ENCODE measurements around the gene DHRS4L2.
A peak's percentile ranks its signal among the peaks of the same experiment; 100 is the strongest.
"Not testable (repeated sequence)": the region's sequence is repeated elsewhere in the genome, so short reads cannot be mapped to it uniquely, and the experiment has no call there.

Gene DHRS4L2

DNA sequence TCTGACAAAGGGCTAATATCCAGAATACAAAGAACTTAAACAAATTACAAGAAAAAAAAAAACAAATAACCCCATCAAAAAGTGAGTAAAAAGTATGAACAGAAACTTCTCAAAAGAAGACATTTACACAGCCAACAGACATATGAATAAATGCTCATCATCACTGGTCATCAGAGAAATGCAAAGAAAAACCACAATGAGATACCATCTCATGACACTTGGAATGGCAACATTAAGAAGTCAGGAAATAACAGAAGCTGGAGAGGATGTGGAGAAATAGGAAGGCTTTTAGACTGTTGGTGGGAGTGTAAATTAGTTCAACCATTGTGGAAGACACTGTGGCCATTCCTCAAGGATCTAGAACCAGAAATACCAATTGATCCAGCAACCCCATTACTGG, 30.2 kb downstream of the DHRS4L2 start:
- not testable (repeated sequence) for DNase-seq (ENCODE audit: low read depth in 2 of 2)

DNA sequence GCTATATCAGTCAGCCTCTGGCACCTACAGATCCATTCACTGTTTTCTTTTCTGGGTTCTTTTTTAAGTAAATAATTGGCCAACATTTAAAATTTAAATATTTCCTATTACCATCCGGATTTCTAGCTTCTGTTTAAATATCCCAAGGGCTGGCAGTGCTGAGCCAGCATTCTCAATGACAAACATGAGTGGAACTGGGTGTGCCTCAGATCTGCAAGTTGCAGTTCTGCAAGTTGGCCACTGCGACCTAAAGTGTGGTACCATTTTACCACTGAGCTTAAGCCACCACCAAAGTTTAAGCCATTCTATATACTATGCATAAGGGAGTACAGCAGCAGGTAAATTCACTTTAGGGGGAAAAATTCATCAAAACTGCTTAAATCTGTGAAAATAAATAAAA, 31.2 kb downstream of the DHRS4L2 start:
- DNase-seq (ENCODE audit: low read depth in 2 of 2), result not testable (repeated sequence)

DNA sequence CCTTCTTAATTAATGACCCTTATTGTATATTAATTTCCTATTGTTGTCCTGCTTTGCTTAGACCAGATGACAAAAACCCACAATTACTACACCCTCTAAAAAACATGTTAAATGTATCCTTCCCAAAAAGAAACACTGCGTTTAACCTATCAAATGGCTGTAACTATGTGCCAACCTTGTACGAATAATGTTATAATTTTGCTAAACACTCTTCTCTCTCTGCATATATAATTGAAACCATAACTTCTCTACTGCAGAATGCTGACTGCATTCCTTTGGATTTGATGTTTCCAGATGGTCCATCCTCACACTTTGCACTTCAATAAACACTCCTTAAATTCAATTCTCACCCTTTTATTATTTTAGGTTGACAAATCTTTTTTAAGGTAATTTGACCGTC, 31.8 kb downstream of the DHRS4L2 start:
- not testable (repeated sequence) for DNase-seq (ENCODE audit: low read depth in 2 of 2)

DNA sequence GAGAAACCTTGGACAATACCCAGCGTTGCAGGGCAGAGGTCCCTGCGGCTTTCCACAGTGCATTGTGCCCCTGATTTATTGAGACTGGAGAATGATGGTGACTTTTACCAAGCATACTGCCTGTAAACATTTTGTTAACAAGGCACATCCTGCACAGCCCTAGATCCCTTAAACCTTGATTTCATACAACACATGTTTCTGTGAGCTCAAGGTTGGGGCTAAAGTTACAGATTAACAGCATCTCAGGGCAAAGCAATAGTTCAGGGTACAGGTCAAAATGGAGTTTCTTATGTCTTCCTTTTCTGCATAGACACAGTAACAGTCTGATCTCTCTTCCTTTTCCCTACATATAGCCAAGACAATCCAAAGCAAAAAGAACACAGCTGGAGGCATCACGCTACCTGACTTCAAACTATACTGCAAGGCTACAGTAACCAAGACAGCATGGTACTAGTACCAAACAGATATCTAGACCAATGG, 36.2 kb downstream of the DHRS4L2 start:
- not testable (repeated sequence) for DNase-seq (ENCODE audit: low read depth in 2 of 2)

DNA sequence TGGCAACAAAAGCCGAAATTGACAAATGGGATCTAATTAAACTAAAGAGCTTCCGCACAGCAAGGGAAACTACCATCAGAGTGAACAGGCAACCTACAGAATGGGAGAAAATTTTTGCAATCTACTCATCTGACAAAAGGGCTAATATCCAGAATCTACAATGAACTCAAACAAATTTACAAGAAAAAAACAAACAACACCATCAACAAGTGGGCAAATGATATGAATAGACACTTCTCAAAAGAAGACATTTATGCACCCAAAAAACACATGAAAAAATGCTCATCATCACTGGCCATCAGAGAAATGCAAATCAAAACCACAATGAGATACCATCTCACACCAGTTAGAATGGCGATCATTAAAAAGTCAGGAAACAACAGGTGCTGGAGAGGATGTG, 41.0 kb downstream of the DHRS4L2 start:
- not testable (repeated sequence) for DNase-seq (ENCODE audit: low read depth in 2 of 2)

DNA sequence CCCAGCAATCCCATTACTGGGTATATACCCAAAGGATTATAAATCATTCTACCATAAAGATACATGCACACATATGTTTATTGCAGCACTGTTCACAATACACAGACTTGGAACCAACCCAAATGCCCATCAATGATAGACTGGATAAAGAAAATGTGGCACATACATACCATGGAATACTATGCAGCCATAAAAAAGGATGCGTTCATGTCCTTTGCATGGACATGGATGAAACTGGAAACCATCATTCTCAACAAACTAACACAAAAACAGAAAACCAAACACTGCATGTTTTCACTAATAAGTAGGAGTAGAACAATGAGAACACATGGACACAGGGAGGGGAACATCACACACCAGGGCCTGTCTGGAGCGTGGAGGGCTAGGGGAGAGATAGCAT, 42.6 kb downstream of the DHRS4L2 start:
- DNase-seq (ENCODE audit: low read depth in 2 of 2), result not testable (repeated sequence)

DNA sequence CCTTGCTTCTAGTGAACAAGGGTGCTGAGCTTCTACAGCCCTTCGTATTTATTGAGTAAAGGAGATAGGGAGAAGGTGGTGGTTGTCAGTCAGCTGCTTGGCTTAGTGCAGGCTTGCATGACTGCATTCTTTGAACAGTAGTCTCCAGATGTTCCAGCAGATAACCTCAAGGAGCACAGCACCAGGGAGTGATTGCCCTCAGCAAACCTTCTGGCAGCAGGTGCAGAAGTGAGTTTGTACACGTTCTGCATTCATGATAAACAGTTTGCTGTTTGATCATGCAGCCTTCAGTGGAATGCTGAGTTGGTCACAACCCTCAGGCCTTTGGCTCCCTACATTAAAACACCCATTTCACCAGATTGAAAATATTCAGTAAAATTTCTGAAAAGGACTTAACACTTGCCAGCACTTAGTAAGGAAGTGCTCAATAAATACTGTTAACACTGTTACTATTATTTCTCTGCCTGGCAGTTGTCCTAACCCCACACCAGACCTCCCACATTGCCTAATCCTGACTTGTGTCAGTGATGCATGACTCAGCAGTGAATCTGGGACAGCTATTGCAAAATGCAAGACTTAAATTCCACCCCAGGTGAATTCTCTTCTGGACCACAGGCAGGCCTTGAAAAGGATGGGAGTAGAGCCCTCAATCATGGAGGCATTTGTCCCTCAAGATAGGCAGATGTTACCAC, 44.1 kb downstream of the DHRS4L2 start:
- DNase-seq (ENCODE audit: low read depth in 2 of 2), result no peak

DNA sequence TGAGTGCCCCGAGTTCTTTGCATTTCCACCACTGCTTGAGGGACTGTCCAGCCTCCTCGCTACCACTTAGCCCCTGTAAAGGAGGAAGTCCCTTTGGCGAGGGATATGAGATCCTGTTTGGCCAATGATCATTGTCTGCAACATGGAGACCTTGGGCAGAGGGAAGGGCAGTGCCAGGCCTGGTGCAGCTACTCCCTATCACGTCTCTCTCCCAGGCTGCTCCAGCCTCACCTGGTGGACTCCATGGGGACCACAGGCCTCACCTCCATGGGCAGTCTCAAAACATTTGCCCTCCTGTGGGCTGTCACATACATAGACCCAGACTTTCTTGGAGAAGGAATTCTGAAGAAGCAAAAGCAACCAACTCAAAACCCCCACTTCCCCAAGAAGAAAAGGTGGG, 47.0 kb downstream of the DHRS4L2 start:
- not testable (repeated sequence) for DNase-seq (ENCODE audit: low read depth in 2 of 2)

DNA sequence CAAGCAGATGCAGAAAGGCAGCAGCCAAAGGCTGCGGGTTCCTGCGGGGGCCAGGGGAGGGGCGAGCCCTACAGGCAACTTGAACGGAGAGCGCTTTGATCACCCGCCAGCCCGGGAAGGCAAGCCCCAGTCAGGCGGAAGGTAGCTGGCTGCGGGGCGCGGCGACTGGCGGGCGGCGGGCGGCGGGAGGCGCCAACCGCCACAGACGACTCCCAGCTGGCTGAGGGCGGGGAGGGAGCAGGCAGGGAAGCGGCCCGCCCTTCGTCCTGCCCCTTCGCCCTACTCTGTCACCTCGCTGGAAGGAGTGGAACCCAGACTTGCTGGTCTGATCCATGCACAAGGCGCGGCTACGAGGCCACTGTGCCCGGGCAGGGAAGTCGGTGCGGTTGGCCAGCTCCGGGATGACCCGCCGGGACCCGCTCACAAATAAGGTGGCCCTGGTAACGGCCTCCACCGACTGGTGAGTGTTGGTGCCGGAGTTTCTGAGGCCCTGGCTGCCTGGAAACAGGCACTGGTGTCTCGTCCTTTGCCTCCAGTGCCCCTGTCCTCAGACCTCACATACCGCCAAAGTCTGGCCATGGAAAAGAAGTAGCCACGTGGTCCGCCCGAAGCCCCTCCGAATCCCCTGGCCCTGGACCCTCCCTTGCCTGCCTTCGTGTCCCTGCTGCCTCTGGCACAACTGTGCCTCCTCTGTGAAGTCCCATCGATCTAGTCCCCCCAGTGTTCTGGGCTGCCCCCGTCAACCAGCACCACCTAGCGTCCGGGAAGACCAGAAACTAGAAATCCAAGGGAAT, 47.6 kb downstream of the DHRS4L2 start:
- peak in 1 of 2 donors; percentile 39 for DNase-seq (ENCODE audit: low read depth in 2 of 2)

DNA sequence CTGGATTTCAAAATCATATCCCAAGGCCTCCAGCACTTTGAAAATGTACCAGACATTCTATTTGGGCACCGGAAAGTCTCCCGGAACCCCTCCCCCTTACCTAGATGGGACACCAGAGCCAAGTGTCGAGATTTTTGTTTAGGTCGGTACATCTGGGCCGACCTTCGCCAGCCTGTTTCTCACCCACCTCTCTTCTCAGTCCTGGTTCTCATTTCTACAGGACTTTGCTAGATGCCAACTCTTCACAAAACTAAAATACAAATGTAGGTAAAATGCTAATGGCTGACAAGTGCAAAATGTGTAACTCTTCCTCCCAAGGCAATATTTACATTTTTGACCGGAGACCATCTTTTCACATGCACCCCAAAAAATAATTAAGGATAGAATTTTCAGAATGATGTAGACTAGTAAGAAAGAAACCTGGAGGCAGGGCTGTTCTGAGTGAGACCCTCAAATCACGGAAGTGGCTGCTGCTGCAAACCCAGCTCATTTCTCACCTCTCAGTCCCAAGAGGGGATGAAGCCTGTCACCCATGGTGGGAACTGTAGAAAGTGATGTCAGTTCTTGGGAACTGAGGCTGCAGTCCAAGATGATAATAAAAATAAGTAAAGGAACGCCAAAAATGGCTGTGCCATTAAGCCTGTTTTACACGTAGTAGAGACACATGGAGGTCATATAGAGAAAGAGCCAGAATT, 48.4 kb downstream of the DHRS4L2 start:
- not testable (repeated sequence) for DNase-seq (ENCODE audit: low read depth in 2 of 2)

DNA sequence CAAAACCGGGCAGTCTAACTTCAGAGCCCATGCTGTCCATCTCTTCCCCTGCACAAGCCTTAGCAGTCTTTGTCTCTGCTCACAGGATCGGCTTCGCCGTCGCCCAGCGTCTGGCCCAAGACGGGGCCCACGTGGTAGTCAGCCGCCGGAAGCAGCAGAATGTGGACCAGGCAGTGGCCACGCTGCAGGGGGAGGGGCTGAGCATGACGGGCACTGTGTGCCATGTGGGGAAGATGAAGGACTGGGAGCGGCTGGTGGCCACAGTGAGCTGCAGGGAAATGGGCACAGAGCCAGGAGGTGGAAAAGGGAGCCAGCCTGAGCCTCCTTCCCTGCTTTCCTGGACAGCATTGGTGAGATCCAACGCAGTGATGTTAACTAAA, 48.9 kb downstream of the DHRS4L2 start:
- no peak for DNase-seq (ENCODE audit: low read depth in 2 of 2)

DNA sequence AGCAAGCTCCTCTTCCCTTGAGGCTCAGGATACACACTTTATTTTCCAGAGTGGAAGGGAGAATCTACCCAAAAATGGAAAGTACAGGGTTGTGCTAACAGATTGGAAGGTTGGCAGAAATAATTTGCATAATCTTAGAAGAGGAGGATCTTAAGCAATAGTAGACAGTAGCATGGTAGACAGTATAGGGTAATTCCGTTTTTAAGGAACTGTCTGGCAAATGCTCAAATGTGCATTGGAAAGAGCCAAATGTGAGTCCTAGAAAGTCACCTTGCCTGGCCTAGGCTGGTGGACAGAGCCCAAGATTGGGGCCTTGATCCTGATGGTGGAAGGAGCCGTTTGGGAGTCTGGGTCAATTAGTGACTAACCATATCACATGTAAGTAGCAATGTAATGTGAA, 50.0 kb downstream of the DHRS4L2 start:
- no peak for DNase-seq (ENCODE audit: low read depth in 2 of 2)

DNA sequence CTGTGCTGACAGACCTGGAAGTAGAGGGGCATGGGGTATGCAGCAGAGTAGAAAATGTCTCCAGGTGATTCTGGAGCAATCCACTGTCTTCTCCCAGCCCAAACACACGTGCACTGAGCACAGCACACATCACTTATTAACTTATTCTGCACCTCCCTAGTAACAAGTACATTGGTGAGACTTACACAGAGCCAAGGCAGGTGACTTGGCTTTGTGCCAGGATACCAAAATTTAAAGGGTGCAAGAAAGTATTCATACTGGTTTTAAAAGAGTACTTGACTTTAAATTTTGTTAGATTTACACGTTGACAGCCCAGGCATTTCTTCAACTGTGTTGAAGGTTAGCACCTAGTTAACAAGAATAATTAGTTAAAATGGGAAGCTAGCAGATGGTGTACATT, 52.0 kb downstream of the DHRS4L2 start:
- DNase-seq (ENCODE audit: low read depth in 2 of 2), result no peak

DNA sequence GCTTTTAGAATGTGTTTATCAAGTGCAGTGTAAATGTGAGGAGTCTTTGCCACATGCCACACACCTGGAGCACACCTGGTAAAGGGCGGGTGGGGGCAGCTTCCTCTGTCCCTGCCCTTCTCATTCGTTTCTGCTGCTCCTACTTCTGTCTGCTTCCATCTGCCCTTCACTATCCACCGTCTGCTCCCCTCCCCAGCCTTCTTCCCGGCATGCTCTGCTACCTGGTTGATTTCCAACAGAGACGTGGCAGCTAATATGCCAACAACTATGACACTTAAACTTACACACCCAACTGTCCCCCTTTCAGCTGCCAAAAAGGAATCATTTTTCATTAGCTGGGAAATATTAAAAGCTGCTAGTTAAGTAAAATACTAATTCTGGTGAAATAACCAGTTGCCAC, 54.0 kb downstream of the DHRS4L2 start:
- no peak for DNase-seq (ENCODE audit: low read depth in 2 of 2)

DNA sequence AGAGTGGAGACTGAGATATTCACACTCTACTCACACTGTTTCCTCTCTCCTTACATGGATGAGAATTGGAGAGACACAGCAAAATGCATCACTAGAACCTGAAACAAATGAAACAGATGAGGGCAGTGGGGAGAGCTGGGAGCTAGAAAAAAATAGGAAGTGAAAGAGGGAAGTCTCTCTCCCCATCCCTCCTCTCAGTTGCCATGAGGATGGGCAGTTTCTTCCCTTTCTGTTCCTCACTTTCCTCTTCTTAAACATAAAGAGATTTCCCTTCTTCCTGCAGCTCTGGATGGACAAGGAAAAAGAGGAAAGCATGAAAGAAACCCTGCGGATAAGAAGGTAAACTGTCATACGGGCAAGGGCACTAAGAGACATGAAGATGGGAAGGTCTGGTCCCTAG, 60.3 kb downstream of the DHRS4L2 start:
- DNase-seq (ENCODE audit: low read depth in 2 of 2), result not testable (repeated sequence)

DNA sequence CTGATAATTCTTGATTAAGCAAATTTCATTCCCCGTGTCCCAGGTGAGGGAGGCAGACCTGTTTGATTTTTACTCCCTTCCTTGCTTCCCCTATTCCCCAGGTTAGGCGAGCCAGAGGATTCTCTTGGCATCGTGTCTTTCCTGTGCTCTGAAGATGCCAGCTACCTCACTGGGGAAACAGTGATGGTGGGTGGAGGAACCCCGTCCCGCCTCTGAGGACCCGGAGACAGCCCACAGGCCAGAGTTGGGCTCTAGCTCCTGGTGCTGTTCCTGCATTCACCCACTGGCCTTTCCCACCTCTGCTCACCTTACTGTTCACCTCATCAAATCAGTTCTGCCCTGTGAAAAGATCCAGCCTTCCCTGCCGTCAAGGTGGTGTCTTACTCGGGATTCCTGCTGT, 62.0 kb downstream of the DHRS4L2 start:
- not testable (repeated sequence) for DNase-seq (ENCODE audit: low read depth in 2 of 2)

DNA sequence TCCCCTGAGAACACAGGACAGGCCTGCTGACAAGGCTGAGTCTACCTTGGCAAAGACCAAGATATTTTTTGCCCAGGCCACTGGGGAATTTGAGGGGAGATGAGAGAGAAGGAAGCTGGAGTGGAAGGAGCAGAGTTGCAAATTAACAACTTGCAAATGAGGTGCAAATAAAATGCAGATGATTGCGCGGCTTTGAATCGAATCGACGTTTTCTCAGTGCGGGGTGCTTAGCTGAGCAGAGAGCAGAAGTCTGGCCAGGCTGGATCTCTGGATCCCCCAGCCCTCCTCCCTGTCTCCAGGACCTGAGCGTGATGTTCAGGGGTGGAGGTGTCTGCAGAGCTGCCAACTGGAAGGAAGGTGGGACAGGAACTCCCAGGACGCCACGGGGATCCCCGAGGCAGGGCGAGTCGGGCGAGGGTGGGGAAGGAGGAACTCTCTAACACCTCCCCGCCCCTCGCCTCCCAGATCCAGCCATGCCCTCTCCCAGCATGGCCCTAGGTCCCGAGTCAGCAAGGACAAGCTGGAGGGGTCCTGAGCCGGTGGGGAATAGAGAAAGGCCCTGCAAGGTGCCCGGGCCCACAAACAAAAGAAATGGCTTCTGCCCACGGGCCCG, 62.6 kb downstream of the DHRS4L2 start:
- DNase-seq (ENCODE audit: low read depth in 2 of 2), result no peak

DNA sequence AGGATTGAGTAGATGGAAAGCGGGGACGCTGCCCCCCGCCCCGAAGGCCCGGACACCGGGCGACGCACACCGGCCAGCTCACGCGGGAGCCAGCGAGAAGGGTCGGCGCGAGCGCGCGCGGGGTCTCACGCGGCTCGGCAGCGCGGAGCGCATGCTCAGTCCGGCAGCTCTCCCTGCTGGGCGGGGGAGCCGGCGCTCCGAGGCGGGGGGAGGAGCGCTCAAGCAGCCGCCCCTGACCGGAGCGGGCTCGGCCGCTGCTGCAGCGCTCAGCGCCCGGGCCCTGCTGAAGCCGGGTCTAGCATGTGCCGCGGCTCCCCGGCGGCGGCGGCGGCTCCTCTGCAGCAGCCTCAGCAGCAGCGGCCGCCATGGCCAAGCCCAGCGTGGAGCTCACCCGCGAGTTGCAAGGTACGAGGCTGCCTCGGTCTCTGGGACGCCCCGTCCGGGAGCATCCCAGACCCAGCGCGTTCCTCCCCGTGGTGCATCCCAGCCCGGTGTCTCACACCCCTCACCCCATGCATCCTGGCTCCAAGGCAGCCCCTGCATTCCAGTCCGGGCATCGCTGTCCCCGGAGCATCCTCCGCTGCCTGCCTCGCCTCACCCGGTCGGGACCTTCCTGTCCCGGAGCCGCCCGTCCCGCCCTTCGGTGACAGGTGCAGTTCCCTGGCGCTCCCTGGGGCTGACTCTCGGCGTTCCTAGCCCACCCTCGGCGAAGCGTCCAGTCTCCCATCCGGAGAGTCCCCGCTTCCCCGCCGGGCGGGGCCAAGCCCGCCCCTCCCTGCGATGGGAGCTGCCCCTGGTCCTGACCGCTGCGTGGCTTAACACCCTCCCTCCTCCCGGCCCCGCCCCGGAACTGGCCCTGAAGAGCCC, 63.3 kb downstream of the DHRS4L2 start, which contains the start of gene CARMIL3:
Gene CARMIL3, plus strand, starts transcription at position 221 of the 867 bp plus-strand sequence. Its CDS starts 145 bp downstream, at position 366.
- peak in 1 of 2 donors; percentile 24 for DNase-seq (ENCODE audit: low read depth in 2 of 2)

DNA sequence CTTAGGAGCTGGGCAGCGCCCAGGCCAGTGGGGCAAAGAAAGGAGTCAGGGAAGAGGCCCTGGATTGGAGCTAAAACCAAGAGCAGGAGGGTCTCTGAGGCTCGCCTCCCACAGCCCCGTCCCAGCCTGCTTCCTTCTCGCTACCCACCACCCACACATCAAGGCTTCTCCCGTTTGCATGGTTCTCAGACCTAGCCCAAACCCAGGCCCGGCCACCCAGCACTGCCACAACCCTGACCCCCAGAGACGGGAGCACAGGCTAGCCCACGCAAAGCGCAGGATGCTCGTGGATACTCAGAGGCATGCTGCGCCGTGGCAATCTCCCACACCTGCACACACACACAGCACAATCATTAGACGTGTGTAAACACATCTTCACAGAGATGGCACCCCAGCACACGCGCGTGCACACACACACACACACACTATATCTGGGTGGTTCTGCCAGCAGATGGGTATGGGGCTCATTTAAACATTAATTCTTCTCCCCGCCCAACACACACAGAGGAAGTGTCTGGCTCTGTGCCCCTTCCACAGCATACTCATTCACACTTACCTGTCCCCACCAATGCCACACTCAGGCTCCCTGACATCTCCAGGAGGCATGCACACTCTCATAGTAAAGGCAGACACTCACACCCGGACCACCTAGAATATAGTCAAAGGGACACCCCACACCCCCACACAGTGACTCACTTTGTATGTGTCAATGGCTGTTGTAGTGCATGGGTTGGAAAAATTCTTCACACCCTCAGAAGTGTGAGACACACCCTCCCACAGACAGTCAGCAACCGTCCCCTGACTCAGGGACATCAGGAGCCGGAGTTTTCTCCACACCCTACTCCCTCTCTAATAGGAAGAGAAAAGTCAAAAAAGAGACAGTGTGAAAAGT, 64.2 kb downstream of the DHRS4L2 start:
- peak in 1 of 2 donors; percentile 34 for DNase-seq (ENCODE audit: low read depth in 2 of 2)
